ENCODE results near the gene ST6GAL1.
A peak's percentile ranks its signal among the peaks of the same experiment; 100 is the strongest.

Gene ST6GAL1

DNA sequence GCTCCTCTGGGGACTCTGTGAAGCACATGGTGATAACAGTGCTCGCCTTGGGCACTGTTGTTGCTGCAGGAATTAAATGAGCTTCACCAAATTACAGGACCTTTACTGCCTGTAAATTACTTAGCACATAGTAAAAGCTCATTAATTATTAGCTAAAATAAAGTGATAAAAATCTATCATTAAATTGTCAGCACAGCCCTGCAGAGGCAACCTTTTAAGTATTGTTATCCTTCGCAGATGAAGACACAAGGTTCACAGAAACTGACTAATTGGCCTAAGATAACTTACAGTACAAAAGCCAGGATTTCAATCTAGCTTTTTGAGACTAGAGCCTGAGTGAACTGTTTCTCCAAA lies 96.0 kb downstream of the ST6GAL1 start:
- no peaks in the 10 kb centered on the region for H3K27me3 ChIP-seq (ENCODE audit: low read depth, low read length)
- no peaks in the 10 kb centered on the region for H3K4me1 ChIP-seq (ENCODE audit: control insufficient read depth in 1 of 2, insufficient read depth in 2 of 2, low read length in 2 of 2)
- H3K9me3 ChIP-seq (ENCODE audit: control insufficient read depth in 1 of 2, low read length in 2 of 2) = peaks cover 0 to 2% of the 10 kb centered on the region in 2 donors
- no peak overlapping the region for H3K27ac ChIP-seq (ENCODE audit: low read length)
- H3K36me3 ChIP-seq (ENCODE audit: control insufficient read depth in 1 of 2, insufficient read depth in 2 of 2, low read length in 2 of 2) = no peaks in the 10 kb centered on the region
- no peak overlapping the region for H3K4me3 ChIP-seq (ENCODE audit: low read depth in 1 of 2, low read length in 2 of 2)

DNA sequence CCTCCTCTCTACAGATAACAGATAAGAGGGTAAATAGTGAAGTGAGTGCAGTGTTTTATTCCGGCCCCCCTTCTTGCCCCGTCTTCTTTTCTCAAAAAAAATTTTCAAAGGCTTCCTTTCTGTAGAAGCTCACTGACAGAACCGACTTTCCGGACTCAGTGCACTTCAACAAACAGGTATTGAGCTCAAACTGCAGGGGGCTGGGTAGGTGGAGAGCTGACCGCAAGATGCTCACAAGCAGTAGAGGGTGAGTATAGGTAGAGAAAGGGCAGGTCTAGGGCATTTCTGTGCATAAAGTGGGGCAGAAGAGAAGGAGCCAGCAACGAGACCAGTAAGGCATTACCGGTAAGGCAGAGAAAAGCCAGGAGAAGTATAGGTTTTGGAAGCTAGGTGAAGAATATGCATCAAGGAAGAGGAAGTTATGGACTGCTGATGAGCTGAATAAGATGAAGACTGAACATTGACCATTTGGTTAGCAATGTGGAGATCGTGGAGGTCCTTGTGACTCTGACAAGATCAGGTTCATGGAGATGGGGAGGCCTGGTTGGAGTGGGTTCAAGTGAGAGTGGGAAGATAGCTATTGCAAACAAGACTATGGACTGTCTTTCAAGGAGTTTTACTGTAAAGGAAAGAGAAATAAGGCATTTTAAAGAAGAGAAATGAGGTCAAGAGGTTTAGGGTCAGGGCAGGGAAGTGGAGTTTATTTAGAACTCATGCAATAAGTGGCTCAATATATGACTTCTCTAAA lies 97.4 kb downstream of the ST6GAL1 start:
- no peak overlapping the region for H3K4me3 ChIP-seq (ENCODE audit: low read depth in 1 of 2, low read length in 2 of 2)
- H3K27me3 ChIP-seq (ENCODE audit: low read depth, low read length) = no peaks in the 10 kb centered on the region
- H3K36me3 ChIP-seq (ENCODE audit: control insufficient read depth in 1 of 2, insufficient read depth in 2 of 2, low read length in 2 of 2) = no peaks in the 10 kb centered on the region
- H3K4me1 ChIP-seq (ENCODE audit: control insufficient read depth in 1 of 2, insufficient read depth in 2 of 2, low read length in 2 of 2) = no peaks in the 10 kb centered on the region
- no peak overlapping the region for H3K27ac ChIP-seq (ENCODE audit: low read length)
- H3K9me3 ChIP-seq (ENCODE audit: control insufficient read depth in 1 of 2, low read length in 2 of 2) = peaks cover 0 to 2% of the 10 kb centered on the region in 2 donors

DNA sequence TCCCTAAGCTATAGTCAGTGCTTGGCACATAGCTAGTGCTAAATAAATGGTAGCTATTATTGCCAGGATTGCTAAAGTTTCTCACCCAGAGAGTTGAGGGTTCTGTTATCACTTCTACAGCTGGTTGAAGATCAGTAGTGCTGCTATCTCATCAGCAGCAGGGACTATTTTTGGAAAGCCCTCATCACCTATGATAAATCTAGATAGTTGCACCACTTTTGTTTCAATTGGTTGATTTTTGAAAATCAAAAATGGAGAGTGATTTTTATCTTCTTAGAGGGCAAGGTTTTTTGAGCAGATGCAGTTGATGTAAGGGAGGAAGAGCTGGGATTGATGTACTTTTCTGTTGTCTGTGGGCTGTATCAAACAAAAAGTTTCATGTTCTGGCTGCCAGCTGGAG lies 101.6 kb downstream of the ST6GAL1 start:
- H3K27ac ChIP-seq (ENCODE audit: low read length) = no peak overlapping the region

GRCh38 chr3:187036394-187036793 lies 106.1 kb downstream of the ST6GAL1 start:
- no peak overlapping the region for H3K27ac ChIP-seq (ENCODE audit: low read length)
- no peaks in the 10 kb centered on the region for H3K27me3 ChIP-seq (ENCODE audit: low read depth, low read length)
- peaks cover 0 to 5% of the 10 kb centered on the region in 2 donors for H3K9me3 ChIP-seq (ENCODE audit: control insufficient read depth in 1 of 2, low read length in 2 of 2)
- no peak overlapping the region for H3K4me3 ChIP-seq (ENCODE audit: low read depth in 1 of 2, low read length in 2 of 2)
- peaks cover 0 to 1% of the 10 kb centered on the region in 2 donors for H3K4me1 ChIP-seq (ENCODE audit: control insufficient read depth in 1 of 2, insufficient read depth in 2 of 2, low read length in 2 of 2)
- H3K36me3 ChIP-seq (ENCODE audit: control insufficient read depth in 1 of 2, insufficient read depth in 2 of 2, low read length in 2 of 2) = no peaks in the 10 kb centered on the region

More for the DNA sequence above, 101.6 kb downstream of the ST6GAL1 start:
- no peaks in the 10 kb centered on the region for H3K27me3 ChIP-seq (ENCODE audit: low read depth, low read length)
- H3K4me3 ChIP-seq (ENCODE audit: low read depth in 1 of 2, low read length in 2 of 2) = no peak overlapping the region
- peaks cover 0 to 5% of the 10 kb centered on the region in 2 donors for H3K9me3 ChIP-seq (ENCODE audit: control insufficient read depth in 1 of 2, low read length in 2 of 2)
- no peaks in the 10 kb centered on the region for H3K4me1 ChIP-seq (ENCODE audit: control insufficient read depth in 1 of 2, insufficient read depth in 2 of 2, low read length in 2 of 2)
- H3K36me3 ChIP-seq (ENCODE audit: control insufficient read depth in 1 of 2, insufficient read depth in 2 of 2, low read length in 2 of 2) = no peaks in the 10 kb centered on the region

DNA sequence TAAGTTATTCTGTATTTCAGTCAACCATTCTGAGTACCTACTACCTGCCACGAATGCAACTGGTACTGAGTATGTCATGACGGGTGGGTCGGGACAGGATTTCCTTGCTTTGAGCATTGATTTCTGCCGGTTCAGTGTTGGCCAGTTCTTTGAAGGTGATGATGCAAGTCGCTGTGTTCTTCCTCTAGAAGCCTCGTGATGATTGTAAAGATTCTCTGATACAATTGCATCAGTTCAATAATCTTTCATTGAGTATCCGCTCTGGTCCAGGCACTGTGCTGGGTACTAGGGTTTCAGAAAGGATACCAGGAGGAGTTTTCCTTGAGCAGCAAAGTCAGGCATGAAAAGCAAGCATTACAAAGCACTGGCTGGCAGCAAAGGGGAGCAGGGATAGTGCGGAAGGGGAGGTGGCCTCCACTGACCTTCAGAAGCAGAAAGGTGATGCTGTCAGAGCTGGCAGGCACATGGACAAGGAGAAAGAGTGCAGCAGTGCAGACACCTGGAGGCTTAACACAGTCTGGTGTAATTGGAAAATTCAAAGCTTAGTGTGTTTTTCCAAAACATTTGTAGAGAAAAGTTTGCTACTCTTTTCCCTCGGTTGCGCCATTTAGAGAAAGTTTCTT lies 108.9 kb downstream of the ST6GAL1 start:
- no peak overlapping the region for H3K27ac ChIP-seq (ENCODE audit: low read length)

DNA sequence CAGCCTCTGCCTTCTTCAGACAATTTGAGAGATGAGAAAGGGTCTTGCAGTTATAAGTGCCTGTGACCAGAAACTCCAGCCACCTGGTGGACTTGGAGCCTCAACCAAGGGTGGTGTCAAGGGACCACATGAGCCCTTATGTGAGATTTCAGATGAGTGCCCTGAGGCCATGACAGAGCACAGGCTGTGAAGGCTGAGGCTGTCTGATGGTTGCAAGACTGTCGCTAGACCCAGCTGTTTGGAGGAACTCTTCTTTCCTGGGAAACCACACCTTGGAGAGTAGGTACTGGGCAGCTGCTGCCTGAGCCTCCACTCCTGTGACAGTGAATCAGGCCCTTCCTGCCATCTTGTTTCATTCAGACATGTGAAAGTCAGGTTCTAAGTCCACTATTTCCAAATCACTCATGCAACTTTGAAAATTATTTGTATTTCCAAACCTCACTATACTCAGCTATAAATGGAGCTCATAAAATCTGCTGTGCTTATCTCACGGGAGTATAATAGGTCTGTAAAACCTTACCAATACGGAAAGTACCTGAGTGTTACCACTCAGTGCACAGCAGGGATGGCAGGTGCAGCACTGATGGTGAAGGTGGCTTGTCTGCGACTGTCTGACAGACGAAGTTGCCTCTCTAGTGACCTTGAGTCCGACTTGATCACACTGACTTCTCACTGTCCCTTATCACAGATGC lies 109.5 kb downstream of the ST6GAL1 start:
- no peak overlapping the region for H3K27ac ChIP-seq (ENCODE audit: low read length)
- peaks cover 0 to 6% of the 10 kb centered on the region in 2 donors for H3K4me1 ChIP-seq (ENCODE audit: control insufficient read depth in 1 of 2, insufficient read depth in 2 of 2, low read length in 2 of 2)
- no peak overlapping the region for H3K4me3 ChIP-seq (ENCODE audit: low read depth in 1 of 2, low read length in 2 of 2)
- peaks cover 0 to 5% of the 10 kb centered on the region in 2 donors for H3K9me3 ChIP-seq (ENCODE audit: control insufficient read depth in 1 of 2, low read length in 2 of 2)
- no peaks in the 10 kb centered on the region for H3K36me3 ChIP-seq (ENCODE audit: control insufficient read depth in 1 of 2, insufficient read depth in 2 of 2, low read length in 2 of 2)
- H3K27me3 ChIP-seq (ENCODE audit: low read depth, low read length) = no peaks in the 10 kb centered on the region

More for the DNA sequence above, 108.9 kb downstream of the ST6GAL1 start:
- Histone ChIP-seq H3K4me3 (ENCODE audit: low read depth in 1 of 2, low read length in 2 of 2) (no peak overlapping the region), H3K36me3 (ENCODE audit: control insufficient read depth in 1 of 2, insufficient read depth in 2 of 2, low read length in 2 of 2) (no peaks in the 10 kb centered on the region), H3K4me1 (ENCODE audit: control insufficient read depth in 1 of 2, insufficient read depth in 2 of 2, low read length in 2 of 2) (peaks cover 0 to 6% of the 10 kb centered on the region in 2 donors), H3K27me3 (ENCODE audit: low read depth, low read length) (no peaks in the 10 kb centered on the region), H3K9me3 (ENCODE audit: control insufficient read depth in 1 of 2, low read length in 2 of 2) (peaks cover 0 to 5% of the 10 kb centered on the region in 2 donors)

DNA sequence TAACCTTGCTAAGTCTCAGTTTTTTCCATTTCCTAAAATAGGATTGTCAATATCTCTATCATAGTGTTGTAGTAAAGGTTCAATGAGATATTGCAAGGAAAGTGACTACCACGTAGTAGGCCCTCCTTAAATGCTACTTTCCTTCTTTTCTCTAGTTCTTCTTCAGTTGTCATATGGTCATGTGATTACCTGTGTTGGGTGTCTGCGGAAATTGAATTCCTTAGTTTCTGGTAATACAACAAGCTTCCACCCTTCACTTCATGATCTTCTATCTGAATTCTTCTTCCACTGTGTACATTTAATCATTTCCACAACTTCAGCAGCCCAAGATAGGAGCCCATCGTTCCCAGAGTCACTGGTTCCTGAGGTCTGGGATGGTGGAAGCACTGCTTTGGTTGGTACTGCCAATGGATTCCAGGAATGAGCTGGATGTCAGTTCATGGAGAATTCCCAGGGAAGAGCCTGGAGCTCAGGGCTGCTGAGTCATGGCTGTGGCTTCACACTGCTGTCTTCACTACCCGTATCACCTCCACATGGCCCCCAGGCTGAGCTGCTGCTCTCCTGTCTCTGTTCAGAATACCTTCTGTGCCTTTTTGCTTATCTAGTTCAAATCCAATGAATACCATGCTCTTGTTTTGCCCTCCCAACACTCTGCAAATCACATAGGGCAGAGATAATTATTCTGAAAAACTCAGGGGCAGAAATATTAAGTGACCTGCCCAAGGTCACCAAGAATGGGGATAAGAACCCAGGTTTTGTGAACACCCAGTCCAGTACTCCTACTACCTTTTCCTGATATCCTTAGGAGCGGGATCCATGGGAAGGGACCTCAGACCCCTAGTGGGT lies 110.4 kb downstream of the ST6GAL1 start:
- no peaks in the 10 kb centered on the region for H3K27me3 ChIP-seq (ENCODE audit: low read depth, low read length)
- H3K36me3 ChIP-seq (ENCODE audit: control insufficient read depth in 1 of 2, insufficient read depth in 2 of 2, low read length in 2 of 2) = no peaks in the 10 kb centered on the region
- H3K27ac ChIP-seq (ENCODE audit: low read length) = no peak overlapping the region
- peaks cover 0 to 5% of the 10 kb centered on the region in 2 donors for H3K9me3 ChIP-seq (ENCODE audit: control insufficient read depth in 1 of 2, low read length in 2 of 2)
- peaks cover 0 to 6% of the 10 kb centered on the region in 2 donors for H3K4me1 ChIP-seq (ENCODE audit: control insufficient read depth in 1 of 2, insufficient read depth in 2 of 2, low read length in 2 of 2)
- no peak overlapping the region for H3K4me3 ChIP-seq (ENCODE audit: low read depth in 1 of 2, low read length in 2 of 2)

DNA sequence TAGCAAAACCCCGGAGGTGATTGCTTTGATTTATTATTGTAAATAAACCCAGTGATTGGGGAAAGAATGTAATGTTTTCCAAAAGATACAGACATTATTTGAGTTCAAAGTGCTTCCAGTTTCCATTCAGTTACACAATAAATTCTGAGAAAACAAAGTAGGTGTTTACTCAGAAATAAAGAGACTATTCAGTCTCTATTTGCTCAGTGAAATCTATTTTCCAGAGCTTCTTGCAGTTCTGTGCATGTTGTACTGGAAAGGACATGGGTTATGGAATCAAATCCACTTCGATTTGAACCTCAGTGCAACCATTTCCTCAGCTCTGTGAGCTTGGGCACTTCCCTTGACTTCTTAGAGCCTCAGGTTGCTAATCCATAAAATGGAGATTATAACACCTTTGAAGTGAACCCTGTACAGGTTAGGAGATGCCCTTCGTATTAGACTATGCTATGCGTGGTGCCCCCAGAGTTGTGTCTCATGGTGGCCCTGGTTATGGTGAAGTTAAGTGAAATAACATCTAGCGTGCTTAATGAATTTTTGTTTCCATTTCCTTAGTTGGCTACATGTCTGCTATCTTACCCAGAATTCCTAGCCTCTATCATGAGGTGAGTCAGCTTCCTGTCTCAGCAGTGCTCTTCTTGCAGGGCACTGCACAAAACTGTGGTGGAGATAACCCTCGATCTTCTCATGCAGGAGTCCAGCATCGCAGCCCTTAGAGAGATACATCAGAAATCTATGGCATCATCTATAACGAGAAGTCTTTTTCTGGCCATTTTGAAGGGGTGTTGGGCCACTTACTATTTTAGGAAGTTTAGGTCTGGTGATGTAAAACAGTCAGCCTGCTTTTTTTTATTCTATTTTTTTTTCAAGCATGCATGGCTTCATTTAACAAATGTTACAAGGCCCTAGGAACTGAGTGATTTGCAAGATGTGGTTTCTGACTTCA lies 111.3 kb downstream of the ST6GAL1 start:
- no peaks in the 10 kb centered on the region for H3K36me3 ChIP-seq (ENCODE audit: control insufficient read depth in 1 of 2, insufficient read depth in 2 of 2, low read length in 2 of 2)
- H3K27ac ChIP-seq (ENCODE audit: low read length) = peak overlapping the region; percentile 61
- H3K4me1 ChIP-seq (ENCODE audit: control insufficient read depth in 1 of 2, insufficient read depth in 2 of 2, low read length in 2 of 2) = peaks cover 0 to 6% of the 10 kb centered on the region in 2 donors
- H3K4me3 ChIP-seq (ENCODE audit: low read depth in 1 of 2, low read length in 2 of 2) = no peak overlapping the region
- H3K9me3 ChIP-seq (ENCODE audit: control insufficient read depth in 1 of 2, low read length in 2 of 2) = no peaks in the 10 kb centered on the region
- H3K27me3 ChIP-seq (ENCODE audit: low read depth, low read length) = no peaks in the 10 kb centered on the region

GRCh38 chr3:187042346-187042745 lies 112.0 kb downstream of the ST6GAL1 start:
- H3K4me1 ChIP-seq (ENCODE audit: control insufficient read depth in 1 of 2, insufficient read depth in 2 of 2, low read length in 2 of 2) = peaks cover 0 to 6% of the 10 kb centered on the region in 2 donors
- no peaks in the 10 kb centered on the region for H3K36me3 ChIP-seq (ENCODE audit: control insufficient read depth in 1 of 2, insufficient read depth in 2 of 2, low read length in 2 of 2)
- H3K27me3 ChIP-seq (ENCODE audit: low read depth, low read length) = no peaks in the 10 kb centered on the region
- no peak overlapping the region for H3K4me3 ChIP-seq (ENCODE audit: low read depth in 1 of 2, low read length in 2 of 2)
- no peaks in the 10 kb centered on the region for H3K9me3 ChIP-seq (ENCODE audit: control insufficient read depth in 1 of 2, low read length in 2 of 2)
- no peak overlapping the region for H3K27ac ChIP-seq (ENCODE audit: low read length)

GRCh38 chr3:187042874-187043458 lies 112.6 kb downstream of the ST6GAL1 start:
- H3K4me3 ChIP-seq (ENCODE audit: low read depth in 1 of 2, low read length in 2 of 2) = no peak overlapping the region
- no peaks in the 10 kb centered on the region for H3K9me3 ChIP-seq (ENCODE audit: control insufficient read depth in 1 of 2, low read length in 2 of 2)
- peaks cover 0 to 6% of the 10 kb centered on the region in 2 donors for H3K4me1 ChIP-seq (ENCODE audit: control insufficient read depth in 1 of 2, insufficient read depth in 2 of 2, low read length in 2 of 2)
- H3K27me3 ChIP-seq (ENCODE audit: low read depth, low read length) = no peaks in the 10 kb centered on the region
- no peak overlapping the region for H3K27ac ChIP-seq (ENCODE audit: low read length)
- no peaks in the 10 kb centered on the region for H3K36me3 ChIP-seq (ENCODE audit: control insufficient read depth in 1 of 2, insufficient read depth in 2 of 2, low read length in 2 of 2)

All from muscle layer of duodenum (tissue), 2 donors.